ENCODE data around the gene CD207.

The CD207 gene

DNA sequence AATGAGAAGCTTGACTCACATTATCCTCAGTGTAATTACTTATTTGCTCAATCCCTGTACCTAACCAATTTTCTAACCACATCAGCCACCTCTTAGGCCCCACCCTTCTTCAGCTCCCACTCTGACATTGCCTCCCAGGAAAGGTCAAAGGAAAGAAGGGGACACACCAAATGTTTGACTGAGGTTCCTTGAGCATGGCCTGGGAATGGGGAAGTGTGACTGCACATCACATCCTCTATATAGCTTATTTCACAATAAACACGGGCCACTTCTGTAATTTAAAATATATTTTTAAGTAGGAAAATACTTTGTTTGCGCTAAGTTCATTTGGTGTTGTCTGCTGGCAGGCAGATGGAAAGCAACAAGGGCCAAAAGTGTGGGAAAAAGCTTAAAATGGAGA is 42.2 kb downstream of the CD207 start:
- DNase-seq (ENCODE audit: low read depth in 3 of 3) = no peak

DNA sequence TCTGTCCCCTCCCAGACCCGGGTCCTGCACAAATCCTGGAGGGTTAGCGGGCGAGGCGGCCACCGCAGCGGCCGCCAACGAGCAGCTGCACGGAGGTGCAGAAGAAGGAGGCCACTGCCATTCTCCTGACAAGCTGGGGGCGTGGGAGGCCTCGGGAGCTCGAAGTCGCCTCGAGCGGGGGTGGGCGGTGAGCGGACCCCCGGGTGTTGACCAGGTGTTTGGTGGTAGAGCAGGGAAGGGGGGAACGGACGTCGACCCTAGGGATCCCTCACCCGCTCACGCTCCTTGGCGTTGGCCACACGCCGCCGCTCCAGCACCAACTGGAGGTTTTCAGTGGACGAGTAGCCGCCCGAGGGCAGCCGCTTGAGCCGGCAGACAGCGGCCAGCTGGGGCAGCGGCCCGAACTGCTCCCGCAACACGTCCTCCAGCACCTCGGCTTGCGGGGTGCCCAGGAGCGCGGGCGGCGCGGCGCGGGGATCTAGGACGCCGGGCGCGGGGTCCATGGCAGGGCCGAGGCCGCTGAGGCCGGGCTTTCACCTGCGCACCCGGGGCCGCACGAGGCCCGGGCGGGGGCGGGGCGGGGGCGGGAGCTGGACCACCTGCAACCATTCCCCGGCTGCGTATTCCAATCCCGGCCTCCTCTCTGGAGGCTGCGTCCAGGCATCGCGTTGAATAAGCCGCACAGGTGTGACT is 45.3 kb downstream of the CD207 start, which contains the start of gene FIGLA:
Gene FIGLA, minus strand, starts transcription at position 508 of the 693 bp plus-strand sequence. Its CDS starts 5 bp downstream, at position 503.
- DNase-seq (ENCODE audit: low read depth in 3 of 3) = peak in 1 of 3 experiments; percentile 2

DNA sequence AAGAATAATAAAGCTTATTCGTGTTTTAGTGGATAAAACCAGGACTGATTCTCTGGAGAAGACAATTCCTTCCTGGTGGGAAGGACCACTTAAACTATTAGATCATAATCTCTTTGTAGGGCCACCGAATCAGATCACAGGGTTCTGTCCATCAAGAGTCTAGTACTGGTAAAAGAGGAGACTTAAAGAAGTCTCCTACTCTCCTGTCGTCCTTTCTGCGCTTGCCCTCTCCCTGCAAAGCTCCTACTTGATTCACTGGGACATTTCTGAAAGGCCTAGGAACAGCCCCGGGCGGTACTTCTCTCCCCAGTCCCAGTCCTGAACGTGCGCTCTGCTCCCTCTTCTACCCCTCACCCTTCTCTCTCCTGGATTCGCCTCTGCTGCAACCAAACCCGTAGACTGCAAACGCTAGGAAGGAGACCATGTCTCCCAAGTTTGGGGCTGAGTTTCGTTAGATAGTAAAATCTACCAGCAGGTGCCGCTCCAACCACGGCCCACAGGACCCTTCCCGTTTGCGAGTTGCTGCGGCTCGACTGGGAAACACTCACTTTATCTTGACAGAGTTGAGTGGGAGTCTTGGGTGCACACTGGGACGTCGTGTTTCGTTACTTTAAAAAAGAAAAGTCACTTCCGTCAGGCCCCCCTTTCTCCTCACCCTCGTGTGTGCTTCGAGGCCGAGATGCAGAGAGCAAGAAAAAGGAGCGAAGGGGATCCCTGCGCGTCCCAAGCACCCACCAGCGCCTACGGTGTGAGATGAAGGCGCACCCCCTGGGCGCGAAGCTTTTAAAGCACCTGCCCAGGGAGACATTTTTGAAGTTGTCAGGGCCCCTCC is 46.1 kb downstream of the CD207 start:
- DNase-seq (ENCODE audit: low read depth in 3 of 3) = peak; percentile 44 to 52 (median 51)

DNA sequence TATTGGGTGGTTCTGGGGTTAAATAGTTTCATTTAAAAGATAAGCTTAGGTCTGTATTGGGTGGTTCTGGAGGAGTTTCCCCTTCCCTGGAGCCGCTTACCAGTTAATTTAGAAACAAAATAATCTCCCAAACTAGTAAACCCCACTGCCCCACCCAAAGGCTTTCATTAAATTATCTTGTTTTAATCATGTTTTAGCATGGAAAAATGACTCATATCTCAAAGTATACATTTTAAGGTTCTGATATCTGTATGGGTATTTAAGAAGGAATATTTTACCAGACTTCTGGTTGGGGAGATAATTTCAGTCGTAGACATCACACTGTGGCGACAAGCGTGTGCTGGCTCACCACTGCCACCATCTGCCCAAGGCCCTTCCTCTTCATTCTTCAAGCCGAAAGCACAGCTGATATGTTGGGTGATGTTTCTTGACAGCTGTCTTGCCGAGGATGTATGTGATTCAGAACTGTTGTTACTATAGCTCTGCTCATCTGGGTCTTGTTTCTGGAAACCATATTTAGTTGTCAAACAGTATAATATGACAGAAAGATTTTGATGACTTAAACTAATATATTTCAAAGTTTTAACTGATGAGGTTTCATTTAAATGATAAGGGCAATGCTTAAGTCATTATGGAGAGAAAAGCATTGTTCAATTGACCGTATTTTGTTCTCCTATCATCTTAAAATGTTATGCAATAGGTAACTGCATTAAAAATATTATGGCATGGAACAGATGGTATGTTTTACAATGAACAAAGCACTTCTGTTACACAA is 50.3 kb downstream of the CD207 start:
- peak in 1 of 3 experiments; percentile 16 for DNase-seq (ENCODE audit: low read depth in 3 of 3)

DNA sequence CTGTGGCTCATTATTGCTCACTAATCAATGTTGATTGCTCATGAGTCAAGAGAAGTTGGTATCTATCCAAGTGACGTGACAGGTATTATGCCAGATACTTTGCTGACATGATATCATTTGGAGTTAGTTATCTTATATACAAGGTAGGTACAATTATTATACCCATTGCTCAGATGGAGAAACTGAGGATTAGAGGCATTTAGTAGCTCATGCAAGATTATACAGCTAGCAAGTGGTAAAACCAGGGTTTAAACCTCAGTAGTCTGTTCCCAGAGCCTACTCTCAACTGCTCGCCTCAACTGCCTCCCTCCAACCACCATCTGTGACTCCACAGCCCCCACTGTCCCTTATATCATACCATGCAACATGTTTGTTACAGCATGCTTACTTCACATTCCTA is 51.3 kb downstream of the CD207 start:
- no peak for DNase-seq (ENCODE audit: low read depth in 3 of 3)
